GM21515 (cell line): Measurements from ENCODE around the gene VAT1L.

ENCODE experiments used
- ATAC-seq: cut with Tn5 transposase; IDR thresholded peaks from one replicate; pipeline ENCODE4 v1.9.1; 2021; ENCODE audit not compliant: unreplicated experiment

VAT1L gene

GRCh38 chr16:77905374-77905920 is 117.1 kb downstream of the VAT1L start:
- ATAC-seq: no peak

- ATAC-seq: no peak
These were observed 121.7 kb downstream of the VAT1L start for GRCh38 chr16:77910021-77910420.

DNA sequence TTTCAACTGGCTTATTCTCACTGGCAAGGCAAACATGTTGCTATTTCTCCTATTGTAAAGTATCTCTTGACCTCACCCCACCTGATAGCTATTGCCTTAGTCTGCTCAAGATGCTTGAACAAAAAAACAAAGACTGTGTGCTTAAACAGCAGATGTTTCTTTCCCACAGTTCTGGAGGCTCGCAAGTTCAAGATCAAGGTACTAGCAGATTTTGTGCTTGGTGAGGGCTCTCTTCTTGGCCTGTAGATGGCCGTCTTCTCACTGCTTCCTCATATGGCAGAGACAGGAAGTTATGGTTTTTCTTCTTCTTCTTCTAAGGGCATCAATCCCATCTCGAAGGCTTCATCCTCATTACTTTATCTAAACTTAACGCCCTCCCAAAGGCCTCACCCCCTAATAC is 124.3 kb downstream of the VAT1L start:
- no peak for ATAC-seq

- no peak for ATAC-seq
These were observed 125.4 kb downstream of the VAT1L start for GRCh38 chr16:77913738-77914253.

GRCh38 chr16:77916111-77916510 is 127.7 kb downstream of the VAT1L start:
- ATAC-seq: no peak

GRCh38 chr16:77917971-77918370 is 129.6 kb downstream of the VAT1L start:
- no peak for ATAC-seq

- no peak for ATAC-seq
These were observed 130.7 kb downstream of the VAT1L start for GRCh38 chr16:77918809-77919707.

DNA sequence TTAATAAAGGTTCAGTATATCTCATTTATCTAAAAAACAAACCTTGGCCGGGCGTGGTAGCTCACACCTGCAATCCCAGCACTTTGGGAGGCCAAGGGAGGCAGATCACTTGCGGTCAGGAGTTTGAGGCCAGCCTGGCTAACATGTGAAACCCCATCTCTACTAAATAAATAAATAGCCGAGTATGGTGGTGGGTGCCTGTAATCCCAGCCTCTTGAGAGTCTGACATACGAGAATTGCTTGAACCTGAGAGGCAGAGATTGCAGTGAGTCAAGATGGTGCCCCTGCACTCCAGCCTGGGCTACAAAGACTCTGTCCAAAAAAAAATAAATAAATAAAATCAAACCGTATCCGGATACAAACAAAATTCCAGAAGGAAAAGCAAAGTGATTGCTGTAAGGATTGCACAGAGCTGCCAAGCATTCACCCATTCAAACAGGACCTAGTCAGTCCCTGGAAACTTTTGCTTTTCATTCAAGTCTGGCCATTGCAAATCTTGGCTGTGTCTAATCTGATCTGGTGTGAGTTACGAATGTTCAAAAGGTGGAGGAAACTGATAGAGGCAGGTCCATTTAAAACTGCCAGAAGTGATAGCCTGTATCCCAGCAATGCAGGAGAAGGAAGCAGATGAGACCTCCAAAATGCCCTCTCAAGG is 131.5 kb downstream of the VAT1L start:
- no peak for ATAC-seq

DNA sequence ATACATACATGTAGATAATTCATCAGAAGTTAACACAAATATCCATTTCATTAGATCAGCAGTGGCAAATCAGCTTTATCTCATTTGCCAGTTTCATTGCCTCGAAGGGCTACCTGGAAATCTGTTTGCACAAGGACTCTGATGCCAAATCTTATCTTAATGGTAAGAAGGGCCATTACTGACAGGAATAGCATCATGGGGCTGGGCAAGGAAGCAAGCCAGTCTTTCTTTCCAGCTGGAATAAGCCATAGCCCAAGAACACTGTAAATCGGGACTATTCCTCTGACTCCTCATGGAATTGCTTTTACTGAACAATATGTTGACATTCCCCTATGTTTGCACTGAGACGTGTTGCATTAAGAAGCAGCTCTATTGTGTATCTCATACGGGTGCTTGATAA is 132.6 kb downstream of the VAT1L start:
- no peak for ATAC-seq

DNA sequence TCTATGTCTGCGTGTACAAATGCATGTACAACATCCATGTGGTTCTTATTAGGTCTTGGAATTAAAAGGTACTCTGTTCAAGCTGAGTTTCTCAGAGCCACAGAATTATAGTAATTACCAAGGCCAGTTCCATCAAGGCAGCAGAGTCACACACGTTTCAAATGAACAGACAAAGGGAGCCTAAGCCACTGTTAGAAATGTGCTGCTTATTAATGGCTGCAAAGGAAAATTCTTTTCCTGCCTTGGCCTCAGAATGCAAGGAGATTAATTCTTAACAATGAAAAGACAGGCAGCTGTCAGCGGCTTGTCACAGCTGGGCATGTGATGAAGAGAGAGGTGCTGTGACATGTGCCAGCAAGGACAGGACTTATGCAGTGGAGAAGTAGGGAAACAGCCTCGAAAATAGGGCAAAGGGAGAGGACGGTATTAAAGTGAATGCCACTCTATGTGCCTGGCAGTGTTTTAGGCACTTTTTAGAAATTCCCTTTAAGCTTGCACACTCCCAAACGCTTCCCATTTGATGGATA is 133.9 kb downstream of the VAT1L start:
- no peak for ATAC-seq

- no peak for ATAC-seq
These were observed 137.2 kb downstream of the VAT1L start for GRCh38 chr16:77925531-77925930.

DNA sequence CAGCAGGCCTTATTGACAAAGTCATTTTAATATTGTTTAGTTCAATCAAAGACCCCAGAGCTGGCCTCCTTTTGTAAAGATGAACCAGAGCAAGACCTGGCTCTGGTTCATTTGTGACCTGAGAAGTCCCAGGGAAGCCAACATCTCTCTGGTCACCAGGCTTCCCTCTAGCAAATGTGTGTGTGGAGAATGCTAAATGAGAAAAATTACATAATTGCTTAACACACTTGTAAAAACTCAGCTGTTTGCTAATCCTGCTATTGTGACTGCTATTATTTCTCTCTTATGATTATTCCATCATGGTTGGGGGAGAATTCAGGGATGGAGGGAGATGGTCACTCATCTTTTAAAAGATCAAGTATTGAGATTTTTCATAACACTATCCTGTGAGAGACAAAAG is 139.7 kb downstream of the VAT1L start:
- no peak for ATAC-seq

DNA sequence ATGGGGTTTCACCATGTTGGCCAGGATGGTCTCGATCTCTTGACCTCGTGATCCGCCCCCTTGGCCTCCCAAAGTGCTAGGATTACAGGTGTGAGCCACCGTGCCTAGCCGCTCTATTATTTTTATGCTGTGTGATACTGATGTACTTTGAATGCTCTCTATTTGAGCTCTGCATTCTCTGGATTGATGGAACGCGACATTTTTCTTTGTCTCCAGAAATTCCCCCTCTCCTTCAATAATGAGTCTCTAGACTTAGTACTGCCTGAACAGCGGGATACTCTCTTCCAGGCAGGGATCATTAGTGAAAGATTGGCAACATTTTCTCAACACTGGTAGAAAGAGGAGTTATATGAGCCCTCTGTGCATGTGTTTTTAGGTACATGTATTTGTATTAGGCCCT is 140.6 kb downstream of the VAT1L start:
- no peak for ATAC-seq

- no peak for ATAC-seq
These were observed 142.7 kb downstream of the VAT1L start for GRCh38 chr16:77931058-77931457.

- no peak for ATAC-seq
These were observed 149.2 kb downstream of the VAT1L start for GRCh38 chr16:77937473-77938149.

GRCh38 chr16:77938913-77939312 is 150.5 kb downstream of the VAT1L start:
- no peak for ATAC-seq

DNA sequence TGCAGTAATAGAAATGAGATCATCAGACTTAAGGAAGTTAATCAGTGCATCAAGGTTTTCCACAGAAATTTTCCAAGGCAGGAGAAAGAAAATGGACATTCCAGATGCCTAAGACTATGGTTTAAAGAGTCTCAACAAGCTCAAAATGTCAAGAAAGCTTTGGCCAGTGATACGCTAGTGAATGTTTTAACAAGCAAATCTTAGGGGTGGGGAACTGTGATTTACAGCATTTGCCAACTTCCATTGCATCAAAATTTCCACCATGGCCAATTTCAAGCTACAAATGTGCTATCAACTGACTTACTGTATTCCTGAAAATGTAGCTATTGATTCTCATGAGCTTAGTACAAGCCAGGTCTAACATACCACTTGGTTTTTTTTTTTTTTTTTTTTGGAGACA is 151.6 kb downstream of the VAT1L start:
- ATAC-seq: no peak

GRCh38 chr16:77943801-77944200 is 155.4 kb downstream of the VAT1L start:
- ATAC-seq: no peak

- ATAC-seq: no peak
These were observed 156.3 kb downstream of the VAT1L start for GRCh38 chr16:77944631-77945030.

GRCh38 chr16:77945126-77945525 is 156.8 kb downstream of the VAT1L start:
- no peak for ATAC-seq

DNA sequence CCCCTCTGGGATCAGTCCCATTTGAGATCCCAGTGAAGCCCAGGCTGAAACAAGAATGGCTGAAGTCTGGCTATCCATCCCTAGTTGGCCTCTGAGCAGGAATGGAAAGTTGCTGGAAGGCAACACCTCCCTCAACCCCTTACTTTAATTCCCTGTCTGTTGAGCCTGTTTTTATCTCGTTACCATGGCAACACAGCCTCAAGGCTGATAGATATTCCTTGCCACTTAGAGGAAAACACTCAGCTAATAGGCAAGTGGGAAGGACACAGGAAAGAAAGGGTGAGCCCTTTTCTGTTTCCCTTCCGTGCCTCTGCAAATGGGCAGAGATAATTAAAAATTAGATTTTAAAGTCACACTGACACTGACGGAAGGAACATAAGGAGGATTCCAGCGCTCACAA is 158.5 kb downstream of the VAT1L start:
- no peak for ATAC-seq
